Measurements from ENCODE around the gene GTPBP4.

Gene GTPBP4

GRCh38 chr10:987870-988666 lies at the start of gene GTPBP4:
TSS of gene GTPBP4 (plus strand) at chr10:988434. CDS start at chr10:988480, 46 bp downstream.
- DNase-seq (ENCODE audit: low spot score), result peak; percentile 99

DNA sequence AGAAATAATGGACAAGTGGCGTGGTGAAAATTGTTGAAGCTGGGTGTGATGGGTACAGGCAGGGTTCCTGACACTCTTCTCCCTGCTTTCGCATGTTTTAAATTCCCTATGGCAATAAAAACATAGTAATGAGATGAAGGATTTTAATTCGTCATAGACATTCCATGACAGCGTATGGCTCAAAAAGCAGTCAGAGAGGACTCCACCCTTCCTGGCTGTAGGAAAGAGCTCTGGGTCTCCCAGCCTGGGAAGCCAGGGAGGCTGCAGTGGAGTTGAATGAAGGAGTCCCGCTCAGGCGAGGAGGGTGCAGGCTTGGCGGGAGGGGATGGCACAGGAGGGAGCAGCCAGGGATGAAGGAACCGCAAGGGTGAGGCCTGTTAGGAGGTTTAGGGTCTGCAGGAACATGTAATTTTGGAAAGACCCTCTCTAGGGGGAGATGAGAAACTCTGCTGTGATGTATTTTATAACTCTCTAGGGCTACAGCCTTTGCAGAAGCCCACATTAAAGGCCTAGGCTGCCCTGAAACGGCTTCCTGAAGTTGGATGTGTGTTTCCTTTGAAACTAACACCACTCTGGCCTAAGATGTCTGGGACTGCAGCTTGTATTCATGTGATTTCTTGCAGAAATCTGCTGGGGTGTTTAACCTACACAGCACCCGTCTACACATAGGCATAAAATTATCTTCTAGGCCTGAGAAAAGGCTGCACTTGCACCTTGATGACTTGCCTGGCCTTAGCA lies 49.1 kb upstream of the GTPBP4 start:
- DNase-seq (ENCODE audit: low spot score), result no peak

- peak; percentile 51 for DNase-seq (ENCODE audit: low spot score)
Observed at GRCh38 chr10:943334-944033, 44.8 kb upstream of the GTPBP4 start.

DNA sequence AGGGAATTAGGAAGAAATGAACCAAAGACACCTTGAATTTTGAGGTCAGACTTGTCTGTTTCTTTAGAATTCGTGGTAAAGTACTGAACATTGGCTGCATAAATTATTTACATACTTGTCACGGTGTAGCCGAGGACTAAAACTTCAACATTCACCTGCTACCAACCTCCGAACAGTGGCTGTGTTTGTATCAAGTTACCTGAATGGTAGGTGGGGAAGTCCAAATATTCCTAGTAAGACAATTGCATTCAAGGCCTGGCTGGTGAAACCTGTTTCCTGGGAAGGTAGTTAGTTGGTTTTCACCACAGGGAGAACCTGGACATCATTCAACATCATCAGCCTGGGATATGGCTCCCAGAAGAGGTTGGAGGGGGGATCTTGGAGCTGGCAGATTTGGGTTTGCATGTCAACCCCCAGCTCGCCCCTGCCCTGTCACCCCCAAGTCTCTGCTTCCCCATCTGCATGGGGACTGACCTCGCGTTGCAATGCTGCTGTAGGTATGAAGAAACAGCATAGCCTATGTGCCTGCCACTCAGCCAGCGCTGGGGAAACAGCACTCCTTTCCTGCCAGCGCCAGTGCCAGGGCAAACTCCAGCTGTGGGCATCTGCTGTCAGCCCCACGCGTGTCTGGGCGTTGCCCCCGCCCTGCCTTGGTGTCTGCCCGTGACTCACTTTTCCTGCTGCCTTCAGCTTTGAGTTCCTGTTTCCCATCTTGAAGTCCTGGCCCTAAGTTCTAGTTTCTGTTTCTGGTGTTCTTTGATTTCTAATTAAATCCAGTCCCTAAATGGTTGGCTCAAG lies 44.0 kb upstream of the GTPBP4 start:
- DNase-seq (ENCODE audit: low spot score), result peak; percentile 56

GRCh38 chr10:945778-946177 lies 42.5 kb upstream of the GTPBP4 start:
- DNase-seq (ENCODE audit: low spot score), result no peak

GRCh38 chr10:947051-947450 lies 41.2 kb upstream of the GTPBP4 start:
- no peak for DNase-seq (ENCODE audit: low spot score)

DNA sequence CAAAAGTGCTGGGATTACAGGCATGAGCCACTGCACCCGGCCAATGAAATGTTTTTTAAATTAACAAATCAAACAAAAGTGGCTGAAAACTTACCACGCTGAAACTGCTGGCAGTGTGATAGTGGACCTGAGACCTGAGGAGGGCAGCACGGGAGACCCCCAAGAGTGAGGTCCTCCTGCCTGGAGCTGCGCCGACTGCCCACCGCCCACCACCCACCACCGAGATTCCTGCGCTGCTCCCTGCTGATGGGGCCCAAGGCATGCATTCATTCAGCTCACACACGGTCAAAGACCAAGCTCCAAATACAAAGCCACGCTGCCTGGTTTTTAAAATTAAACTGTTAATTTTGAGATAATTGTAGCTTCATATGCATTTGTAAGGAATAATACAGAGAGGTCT lies 40.4 kb upstream of the GTPBP4 start:
- DNase-seq (ENCODE audit: low spot score), result no peak

GRCh38 chr10:948347-948746 lies 39.9 kb upstream of the GTPBP4 start:
- no peak for DNase-seq (ENCODE audit: low spot score)

DNA sequence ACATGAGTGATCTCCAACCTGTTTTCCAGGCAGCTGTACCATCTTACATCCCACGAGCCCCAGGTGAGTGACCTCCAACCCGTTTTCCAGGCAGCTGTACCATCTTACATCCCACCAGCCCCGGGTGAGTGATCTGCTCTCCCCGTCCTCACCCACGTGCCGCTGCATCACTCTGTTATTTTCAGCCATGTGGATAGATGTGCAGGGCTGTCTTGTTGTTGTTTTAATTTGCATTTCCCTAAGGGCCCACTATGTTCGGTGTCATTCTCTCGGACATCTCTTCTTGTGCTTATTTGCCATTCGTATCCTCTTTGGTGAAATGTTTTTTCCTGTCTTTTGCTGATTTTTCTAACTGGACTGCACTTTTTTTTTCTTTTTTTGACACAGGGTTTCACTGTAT lies 38.8 kb upstream of the GTPBP4 start:
- DNase-seq (ENCODE audit: low spot score), result peak; percentile 77

- no peak for DNase-seq (ENCODE audit: low spot score)
Observed at GRCh38 chr10:953836-954235, 34.4 kb upstream of the GTPBP4 start.

DNA sequence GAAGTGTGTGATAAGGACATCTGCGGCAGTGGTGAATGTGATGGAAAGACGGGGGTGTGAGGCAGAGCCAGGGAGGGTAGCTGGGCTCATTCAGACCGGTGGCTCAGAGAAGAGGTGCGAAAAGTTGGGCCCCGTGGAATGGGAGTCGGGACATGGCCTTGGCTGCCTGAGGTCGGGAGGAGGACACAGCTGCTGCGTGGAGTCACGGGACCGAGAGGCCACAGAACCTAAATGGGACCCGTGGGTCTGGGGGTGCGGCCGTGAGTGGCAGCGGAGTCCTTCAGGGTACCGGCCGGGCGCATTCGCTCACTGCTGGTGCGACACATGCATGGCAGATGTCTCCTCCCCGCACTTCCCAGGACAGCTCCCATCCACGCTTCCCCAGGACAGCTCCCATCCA lies 33.8 kb upstream of the GTPBP4 start:
- no peak for DNase-seq (ENCODE audit: low spot score)

- DNase-seq (ENCODE audit: low spot score), result no peak
Observed at GRCh38 chr10:955127-955819, 33.0 kb upstream of the GTPBP4 start.

DNA sequence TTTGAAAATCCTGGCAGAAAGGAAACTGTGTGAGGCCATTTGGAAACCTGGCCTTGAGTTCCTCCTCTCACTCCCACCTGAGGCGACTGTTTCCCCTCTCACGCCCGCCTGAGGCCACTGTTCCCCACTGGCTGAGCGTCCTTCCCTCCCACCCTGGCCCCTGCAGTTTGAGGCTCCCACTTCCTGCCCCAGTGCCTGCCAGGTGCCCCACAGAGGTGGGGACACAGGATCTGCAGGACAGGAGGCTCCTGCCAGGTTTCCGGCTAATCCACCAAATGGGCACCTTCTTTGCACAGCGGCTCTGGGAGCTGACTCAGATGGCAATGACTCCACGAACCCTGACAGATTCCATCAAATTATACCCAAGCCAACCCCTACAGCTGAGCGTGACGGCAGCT lies 32.4 kb upstream of the GTPBP4 start:
- no peak for DNase-seq (ENCODE audit: low spot score)

GRCh38 chr10:958106-958505 lies 30.1 kb upstream of the GTPBP4 start:
- peak; percentile 26 for DNase-seq (ENCODE audit: low spot score)

DNA sequence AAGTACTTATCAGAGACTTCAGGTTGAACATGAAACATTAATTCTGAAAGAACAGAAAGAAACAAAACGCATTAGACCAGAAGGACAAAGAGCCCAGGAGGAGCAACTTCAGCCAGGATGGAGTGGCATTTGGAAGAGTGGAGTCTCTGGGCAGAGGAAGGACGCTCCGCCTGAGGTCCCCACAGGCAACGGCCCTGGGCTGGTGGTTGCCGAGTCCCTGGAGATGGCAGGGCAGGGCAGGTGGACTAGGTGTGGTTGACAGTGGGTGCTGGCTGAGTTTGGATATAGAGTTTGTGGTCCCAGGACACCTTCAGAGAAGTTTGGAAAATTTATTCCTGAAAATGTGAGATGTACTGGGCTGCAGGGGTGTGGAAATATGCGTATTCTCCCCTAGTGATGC lies 29.4 kb upstream of the GTPBP4 start:
- no peak for DNase-seq (ENCODE audit: low spot score)

DNA sequence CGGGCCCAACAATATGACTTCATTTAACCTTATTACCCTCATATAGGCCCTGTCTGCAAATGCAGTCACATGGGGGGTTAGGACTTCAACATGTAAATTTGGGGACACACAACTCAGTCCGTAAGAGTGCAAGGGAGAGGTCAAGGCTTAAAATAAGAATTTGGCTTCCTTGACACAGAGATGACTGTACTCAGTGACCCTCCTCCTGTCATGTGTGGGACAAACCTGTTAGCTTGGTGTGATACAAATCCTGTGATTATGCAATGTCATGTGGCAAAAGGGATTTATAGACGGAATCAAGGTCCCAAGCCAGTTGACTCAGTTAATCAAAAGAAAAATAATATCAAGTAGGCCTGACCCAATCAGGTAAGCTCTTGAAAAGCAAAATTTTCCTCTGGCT lies 25.9 kb upstream of the GTPBP4 start:
- DNase-seq (ENCODE audit: low spot score), result no peak

- no peak for DNase-seq (ENCODE audit: low spot score)
Observed at GRCh38 chr10:963186-963585, 25.0 kb upstream of the GTPBP4 start.

- DNase-seq (ENCODE audit: low spot score), result no peak
Observed at GRCh38 chr10:963655-964054, 24.6 kb upstream of the GTPBP4 start.

DNA sequence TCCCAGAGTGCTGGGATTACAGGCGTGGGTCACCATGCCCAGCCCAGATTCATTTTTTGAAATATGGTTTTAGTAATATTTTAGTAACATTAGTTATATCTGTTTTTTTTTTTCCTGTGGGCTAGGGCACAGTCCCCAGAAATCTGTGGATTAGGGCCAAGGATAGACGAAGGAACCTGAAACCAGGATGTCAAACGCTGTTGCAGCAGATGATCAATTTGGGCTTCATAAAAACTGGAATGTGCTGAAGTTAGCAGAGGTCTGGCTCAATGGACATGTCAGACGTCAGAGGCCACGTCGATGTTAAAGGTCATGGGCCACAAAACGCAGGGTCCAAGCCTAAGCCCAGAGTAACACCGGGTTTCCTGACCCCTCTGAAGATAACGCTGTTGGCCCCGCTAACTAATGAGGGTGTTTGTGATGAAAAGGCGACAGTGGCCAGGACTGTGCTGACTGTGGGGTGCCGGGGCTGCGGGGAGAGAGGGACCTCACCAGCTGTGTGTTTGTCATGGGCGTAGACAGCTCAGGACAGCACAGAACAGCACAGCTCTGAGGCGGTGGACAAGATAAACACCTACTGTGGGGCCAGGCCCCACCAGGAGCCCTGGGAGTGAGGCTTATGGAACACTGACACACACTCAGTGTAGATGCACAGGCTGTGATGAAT lies 23.8 kb upstream of the GTPBP4 start:
- DNase-seq (ENCODE audit: low spot score), result no peak

- DNase-seq (ENCODE audit: low spot score), result no peak
Observed at GRCh38 chr10:964988-965417, 23.2 kb upstream of the GTPBP4 start.

Data from germinal center (tissue), 1 donor.